CD4-positive, alpha-beta T cell treated with Interleukin-6 for 4 hours (primary cell): ENCODE measurements around the gene AGFG2.
A peak's percentile ranks its signal among the peaks of the same experiment; 100 is the strongest.
"Not testable (repeated sequence)": the region's sequence is repeated elsewhere in the genome, so short reads cannot be mapped to it uniquely, and the experiment has no call there.

ENCODE experiments used
- DNase-seq: peaks from one replicate; pipeline ENCODE4 v3.0.0-alpha.2; 2020; ENCODE audit warnings: mixed read lengths

AGFG2 gene

DNA sequence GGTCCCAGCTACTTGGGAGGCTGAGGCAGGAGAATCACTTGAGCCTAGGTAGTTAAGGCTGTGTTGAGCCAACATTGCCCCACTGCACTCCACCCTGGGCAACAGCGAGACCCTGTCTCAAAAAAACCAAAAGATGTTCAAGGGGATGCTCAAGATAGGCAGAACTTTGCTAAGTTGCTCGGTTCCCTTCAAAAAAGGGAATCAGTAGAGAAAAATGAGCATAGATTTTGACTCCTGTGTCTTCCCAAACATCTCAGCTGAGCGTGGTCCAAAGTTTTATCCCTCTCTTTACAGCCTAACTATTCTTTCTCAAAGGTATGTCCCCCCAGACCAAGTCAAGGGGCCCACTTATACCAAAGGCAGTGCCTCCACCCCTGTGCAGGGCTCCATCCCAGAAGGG, 14.0 kb downstream of the AGFG2 start:
- DNase-seq: no peak

DNA sequence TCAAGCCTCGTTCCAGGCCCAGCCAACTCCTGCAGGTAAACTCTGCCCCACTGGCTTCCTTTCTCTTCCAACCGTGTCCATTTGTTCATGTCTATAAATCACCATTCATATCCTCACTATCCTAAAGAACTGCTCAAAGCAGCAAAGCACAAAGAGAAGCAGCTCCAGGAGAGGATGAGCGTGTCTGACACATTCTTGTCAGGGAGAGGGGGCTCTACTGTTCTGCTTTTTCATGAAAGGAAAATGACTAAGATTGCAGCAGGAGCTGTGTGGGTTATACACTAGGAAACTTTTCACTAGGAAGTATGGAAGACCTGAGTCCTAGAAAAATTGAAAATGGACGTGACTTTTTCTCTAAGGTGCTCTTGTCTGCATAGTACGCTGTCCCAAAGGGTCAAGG, 16.7 kb downstream of the AGFG2 start:
- no peak for DNase-seq

DNA sequence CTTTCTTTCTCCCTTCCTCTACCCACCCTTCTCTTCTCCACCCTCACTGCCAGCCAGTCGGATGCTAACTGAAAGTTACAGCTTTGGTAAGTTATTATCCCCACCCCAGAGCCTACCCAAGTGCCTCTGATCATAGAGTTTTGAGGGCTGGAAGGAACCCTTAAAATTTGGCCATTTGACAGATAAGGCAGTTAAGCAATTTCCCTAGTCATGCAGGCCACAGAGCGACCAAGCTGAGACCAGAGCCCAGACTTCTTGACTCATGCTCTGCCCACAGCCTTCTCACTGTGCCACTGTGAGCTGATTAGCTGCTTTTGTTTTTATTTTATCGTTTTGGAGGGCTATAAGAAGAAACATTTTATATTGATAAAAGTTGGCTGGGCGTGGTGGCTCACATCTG, 17.5 kb downstream of the AGFG2 start:
- no peak for DNase-seq

- DNase-seq: no peak
Measured at GRCh38 chr7:100559127-100559526, 20.1 kb downstream of the AGFG2 start.

- DNase-seq: no peak
Measured at GRCh38 chr7:100561491-100562194, 22.6 kb downstream of the AGFG2 start.

DNA sequence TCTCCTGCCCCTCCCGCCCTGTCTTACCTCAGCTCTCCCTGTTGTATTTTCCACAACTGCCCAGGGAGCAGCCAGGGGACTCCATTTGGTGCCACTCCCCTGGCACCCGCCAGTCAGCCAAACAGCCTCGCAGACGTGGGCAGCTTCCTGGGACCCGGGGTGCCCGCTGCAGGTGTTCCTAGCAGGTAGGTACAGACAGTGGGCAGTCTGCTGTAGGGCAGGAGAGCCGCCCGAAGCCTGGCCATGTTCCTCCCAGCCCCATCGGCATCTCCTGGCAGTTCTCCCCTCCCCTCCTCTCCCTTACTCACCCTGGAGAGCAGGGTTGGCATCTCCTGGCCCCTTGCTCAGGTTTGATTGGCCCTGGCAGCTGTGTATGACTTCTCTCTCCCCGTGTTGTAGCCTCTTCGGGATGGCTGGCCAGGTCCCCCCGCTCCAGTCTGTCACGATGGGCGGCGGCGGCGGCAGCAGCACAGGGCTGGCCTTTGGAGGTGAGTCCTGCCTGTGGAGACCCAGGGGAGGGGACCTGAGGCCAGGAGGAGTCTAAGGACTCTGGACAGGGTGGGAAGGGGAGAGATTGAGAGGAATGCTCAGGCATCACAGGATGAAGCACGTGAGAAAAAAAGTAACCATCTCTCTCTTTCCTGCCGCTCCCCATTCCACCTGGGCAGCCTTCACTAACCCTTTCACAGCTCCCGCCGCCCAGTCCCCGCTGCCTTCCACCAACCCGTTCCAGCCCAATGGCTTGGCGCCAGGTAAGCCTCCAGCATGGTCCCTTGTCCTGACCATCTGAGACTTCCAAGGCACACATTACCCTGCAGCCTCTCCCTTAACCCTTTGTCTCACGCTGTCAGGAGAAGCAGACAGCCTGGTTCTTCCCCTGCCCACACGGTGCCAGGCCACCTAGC, 23.4 kb downstream of the AGFG2 start:
- no peak for DNase-seq

DNA sequence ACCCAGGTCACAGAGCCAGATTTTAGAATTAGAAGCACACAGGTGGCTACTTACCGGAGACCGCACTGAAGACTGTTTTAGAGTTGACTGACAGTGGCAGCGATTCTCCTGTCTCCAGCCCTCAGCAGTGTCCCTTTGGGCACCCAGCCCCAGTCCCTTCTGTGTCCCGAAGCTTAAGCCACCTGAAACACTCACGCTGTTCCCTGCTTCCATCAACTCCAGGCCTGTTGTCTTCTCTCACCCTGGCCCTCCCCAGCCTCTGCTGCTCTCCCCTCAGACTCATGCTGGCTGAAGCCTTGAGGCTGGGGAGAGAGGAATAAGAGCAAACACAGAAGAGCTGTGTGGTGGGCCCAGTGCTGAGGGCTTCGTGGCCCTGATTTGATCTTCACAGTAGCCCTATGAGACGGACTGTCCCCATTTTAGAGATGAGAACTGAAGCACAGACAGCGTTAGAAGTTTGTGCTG, 24.1 kb downstream of the AGFG2 start:
- DNase-seq: no peak

- peak; percentile 89 for DNase-seq
Measured at GRCh38 chr7:100563809-100564400, 24.9 kb downstream of the AGFG2 start.

GRCh38 chr7:100564405-100564804, 25.4 kb downstream of the AGFG2 start:
- not testable (repeated sequence) for DNase-seq

GRCh38 chr7:100565133-100565571, 26.1 kb downstream of the AGFG2 start:
- no peak for DNase-seq

- no peak for DNase-seq
Measured at GRCh38 chr7:100566018-100566531, 27.1 kb downstream of the AGFG2 start.

DNA sequence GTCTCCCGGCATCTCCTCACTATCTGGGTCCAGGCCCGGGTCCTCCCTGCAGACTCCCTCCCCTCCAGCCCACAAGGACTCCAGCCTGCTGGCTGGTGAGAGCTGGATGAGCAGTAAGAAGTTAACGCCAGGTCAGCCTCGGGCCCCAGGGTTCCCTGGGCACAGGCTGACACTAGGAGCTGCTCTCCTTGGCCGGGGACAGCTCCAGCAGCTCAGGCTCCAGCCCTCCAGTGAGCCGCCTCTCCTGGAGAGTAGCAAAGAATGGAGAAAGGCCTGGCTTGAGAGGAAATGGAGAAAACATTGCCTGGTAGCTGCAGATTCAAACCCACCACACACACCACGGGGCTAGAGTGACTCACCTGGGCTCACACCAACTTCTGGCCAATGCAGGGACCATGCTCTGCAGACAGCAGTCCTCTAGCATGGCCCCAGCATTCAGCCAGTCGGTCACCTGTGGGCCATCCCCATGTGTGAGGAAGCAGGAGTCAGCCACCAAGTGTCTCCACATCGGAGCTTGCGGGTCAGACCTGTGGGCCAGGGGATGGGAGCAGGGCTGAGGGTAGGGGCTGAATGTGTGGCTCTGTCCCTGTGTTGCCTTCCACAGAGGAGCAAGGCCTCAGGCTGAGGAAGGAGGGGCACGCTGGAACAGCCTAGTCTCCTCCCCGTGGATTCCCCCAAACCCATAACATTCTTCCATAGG, 28.2 kb downstream of the AGFG2 start:
- no peak for DNase-seq

- DNase-seq: no peak
Measured at GRCh38 chr7:100567751-100568175, 28.8 kb downstream of the AGFG2 start.

- no peak for DNase-seq
Measured at GRCh38 chr7:100568176-100568895, 29.3 kb downstream of the AGFG2 start.

GRCh38 chr7:100568896-100569844, 30.2 kb downstream of the AGFG2 start:
- peak; percentile 59 for DNase-seq

DNA sequence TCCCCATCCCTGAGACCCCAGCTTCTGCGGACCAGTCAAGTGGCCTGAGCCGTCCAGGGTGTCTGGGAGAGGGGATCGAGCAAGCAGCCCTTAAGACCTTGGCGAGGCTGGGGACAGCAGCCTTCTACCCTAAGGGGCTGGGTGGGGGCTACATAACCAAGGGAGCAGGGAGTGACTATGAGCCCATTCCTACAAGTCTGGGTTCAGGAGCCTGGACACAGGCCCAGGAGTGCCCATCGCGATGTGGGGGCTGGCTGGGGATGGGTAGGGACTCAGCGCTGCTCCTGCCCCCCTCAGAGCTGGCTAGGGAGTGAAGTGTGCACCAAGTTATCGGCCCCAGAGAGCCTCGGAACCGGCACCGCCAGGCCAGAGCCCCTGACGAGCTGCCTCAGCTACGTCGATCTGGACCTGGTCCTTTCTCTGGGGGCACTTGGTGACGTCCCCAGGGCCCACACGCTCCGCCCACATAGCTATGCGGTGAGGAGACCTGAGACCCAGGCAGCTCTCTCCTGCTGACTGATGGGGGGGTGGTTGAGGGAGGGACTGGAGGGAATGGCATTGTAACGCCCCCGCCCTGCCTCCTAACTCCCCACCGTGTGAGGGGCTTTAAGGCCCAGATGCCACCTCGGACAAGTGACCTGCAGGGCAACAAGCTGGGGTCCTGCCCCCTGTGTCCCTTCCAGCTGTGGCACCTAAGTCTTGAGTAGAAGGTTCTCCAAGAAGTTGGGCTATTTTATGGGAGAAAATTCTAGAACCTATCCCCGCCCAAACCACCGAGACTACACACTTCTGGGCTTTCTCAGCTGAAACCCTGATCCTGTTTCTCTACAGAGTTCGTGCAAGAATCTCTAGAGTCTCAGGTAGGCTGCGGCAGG, 32.2 kb downstream of the AGFG2 start:
- DNase-seq: no peak

DNA sequence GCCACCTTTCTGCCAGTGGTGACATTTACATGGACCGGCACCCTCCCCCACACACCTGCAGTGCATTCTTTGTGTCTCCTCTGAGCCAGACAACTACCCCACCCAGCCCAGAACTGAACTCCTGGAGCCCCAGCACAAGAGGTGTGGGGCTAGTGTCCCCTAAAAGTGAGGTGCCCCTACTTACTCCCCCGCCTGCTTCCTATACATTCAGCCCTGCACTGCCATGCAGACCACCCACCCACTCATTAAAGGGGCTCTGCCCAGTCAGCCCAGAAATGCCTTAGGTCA, 32.8 kb downstream of the AGFG2 start:
- no peak for DNase-seq

GRCh38 chr7:100572281-100572948, 33.4 kb downstream of the AGFG2 start:
- no peak for DNase-seq

GRCh38 chr7:100572949-100573675, 34.1 kb downstream of the AGFG2 start:
- no peak for DNase-seq
